HEK293T (cell line): ENCODE results near the gene CMYA5.

Experiments used
- BHLHE40 ChIP-seq: fragments of 450-650 bp; IDR thresholded peaks from 2 replicates; pipeline ENCODE4 v1.6.1; 2016; ENCODE audit warnings: mild to moderate bottlenecking, moderate library complexity, borderline replicate concordance
- CTBP1 ChIP-seq: fragments of 450-650 bp; IDR thresholded peaks from 2 replicates; pipeline ENCODE4 v1.6.1; 2016; ENCODE audit warnings: borderline replicate concordance
- ELF4 ChIP-seq: fragments of 450-650 bp; IDR thresholded peaks from 2 replicates; pipeline ENCODE4 v1.6.1; 2017; ENCODE audit warnings: antibody characterized with exemption
- FOXM1 ChIP-seq: fragments of 450-650 bp; IDR thresholded peaks from 2 replicates; pipeline ENCODE4 v1.6.1; 2017; ENCODE audit warnings: mild to moderate bottlenecking, borderline replicate concordance
- HDGF ChIP-seq: fragments of 450-650 bp; IDR thresholded peaks from 2 replicates; pipeline ENCODE4 v1.6.1; 2017; ENCODE audit warnings: antibody characterized with exemption, borderline replicate concordance
- SP1 ChIP-seq: fragments of 450-650 bp; IDR thresholded peaks from 2 replicates; pipeline ENCODE4 v1.6.1; 2017
- SUZ12 ChIP-seq: fragments of 450-650 bp; IDR thresholded peaks from 2 replicates; pipeline ENCODE4 v1.6.1; 2016; ENCODE audit warnings: mild to moderate bottlenecking
- TARDBP ChIP-seq: fragments of 450-650 bp; IDR thresholded peaks from 2 replicates; pipeline ENCODE4 v1.6.1; 2016
- ZNF384 ChIP-seq: fragments of 450-650 bp; IDR thresholded peaks from 2 replicates; pipeline ENCODE4 v1.6.1; 2016
- TF ChIP-seq, protein P1 (sequence below): fragments of 450-650 bp; IDR thresholded peaks from 2 replicates; pipeline ENCODE4 v1.6.1; 2016

DNA sequence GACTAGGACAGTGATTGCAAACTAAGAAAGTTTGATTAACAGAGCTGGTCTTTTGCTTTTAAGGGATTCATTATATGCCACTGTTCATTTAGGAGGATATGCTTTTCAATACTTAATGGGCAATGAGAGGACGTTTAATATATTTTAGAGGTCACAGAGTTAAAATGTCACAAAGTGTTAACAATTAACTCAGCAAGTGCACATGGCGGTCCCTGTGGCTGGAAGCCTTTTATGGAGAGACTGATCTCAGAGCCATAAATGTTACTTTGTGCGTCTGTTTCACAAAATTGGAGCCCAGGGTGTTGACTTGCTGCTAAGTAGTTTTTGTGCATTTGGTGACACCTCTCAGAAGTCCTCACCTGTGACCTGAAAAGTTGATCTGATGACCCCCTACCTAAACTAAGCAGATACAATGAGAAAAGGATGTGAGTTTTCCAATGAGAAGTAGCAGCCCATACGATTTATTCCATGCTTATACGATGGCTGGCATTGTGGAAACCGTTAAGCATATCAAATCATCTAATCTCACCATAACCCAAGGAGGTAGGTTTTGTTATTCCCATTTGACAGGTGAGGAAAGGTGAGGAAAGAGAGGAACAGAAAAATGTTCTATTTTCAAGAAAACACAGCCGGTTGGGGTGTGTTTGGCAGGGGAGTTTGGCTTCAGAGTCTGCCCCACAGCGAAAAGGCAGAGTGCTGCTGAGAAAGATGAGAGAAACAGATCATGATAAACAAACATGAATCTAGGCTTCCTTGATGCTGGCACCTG, 64.4 kb downstream of the CMYA5 start:
- TF ChIP-seq FOXM1 (no peak), ELF4 (no peak), ZNF384 (no peak), TARDBP (no peak), BHLHE40 (no peak), SP1 (no peak), CTBP1 (no peak), HDGF (no peak), SUZ12 (no peak)
- TF ChIP-seq, protein P1, sequence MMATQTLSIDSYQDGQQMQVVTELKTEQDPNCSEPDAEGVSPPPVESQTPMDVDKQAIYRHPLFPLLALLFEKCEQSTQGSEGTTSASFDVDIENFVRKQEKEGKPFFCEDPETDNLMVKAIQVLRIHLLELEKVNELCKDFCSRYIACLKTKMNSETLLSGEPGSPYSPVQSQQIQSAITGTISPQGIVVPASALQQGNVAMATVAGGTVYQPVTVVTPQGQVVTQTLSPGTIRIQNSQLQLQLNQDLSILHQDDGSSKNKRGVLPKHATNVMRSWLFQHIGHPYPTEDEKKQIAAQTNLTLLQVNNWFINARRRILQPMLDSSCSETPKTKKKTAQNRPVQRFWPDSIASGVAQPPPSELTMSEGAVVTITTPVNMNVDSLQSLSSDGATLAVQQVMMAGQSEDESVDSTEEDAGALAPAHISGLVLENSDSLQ, result no peak
